Peyer's patch (tissue), 4 donors: Measurements from ENCODE around the gene ADAP1. TPM values are rescaled to one million over a fixed set of nuclear protein-coding genes. Genes with fewer than 3 reads are reported as not detected.
A peak's percentile ranks its signal among the peaks of the same experiment; 100 is the strongest.
"Not testable (repeated sequence)": the region's sequence is repeated elsewhere in the genome, so short reads cannot be mapped to it uniquely, and the experiment has no call there.

ENCODE experiments used
- DNase-seq, 3 donors: peaks; one replicate each; pipeline ENCODE4 v3.0.0-alpha.2; 2017 to 2019
- H3K27ac ChIP-seq, 4 donors: fragments of 200-600 bp; sonication (generic); one replicate each; pipeline ENCODE4 v1.5.1; 2016 to 2019
- H3K27me3 ChIP-seq, 2 donors: fragments of 200-600 bp; sonication (generic); one replicate each; pipeline ENCODE4 v1.5.1; 2019
- H3K36me3 ChIP-seq, 3 donors: fragments of 200-600 bp; sonication (generic); one replicate each; pipeline ENCODE4 v1.5.1; 2016 to 2019
- H3K4me1 ChIP-seq, 4 donors: fragments of 200-600 bp; sonication (generic); one replicate each; pipeline ENCODE4 v1.5.1; 2016 to 2019
- H3K4me3 ChIP-seq, 4 donors: fragments of 200-600 bp; sonication (generic); 1 replicate in 3 of 4; 2 replicates in 1 of 4; pipeline ENCODE4 v1.5.1; 2016 to 2019; ENCODE audit warnings: mild to moderate bottlenecking in 1 of 4
- H3K9me3 ChIP-seq, 4 donors: fragments of 200-600 bp; sonication (generic); one replicate each; pipeline ENCODE4 v1.5.1; 2016 to 2019; ENCODE audit warnings: mild to moderate bottlenecking in 1 of 4
- CTCF ChIP-seq, 6 experiments: fragments of 450-650 bp in 4 of 6; fragments of 200-600 bp in 2 of 6; sonication (generic) in 1 of 6; IDR thresholded peaks; one replicate each; pipeline ENCODE4 v1.5.1; 2017 to 2019; ENCODE audit warnings: antibody characterized with exemption in 6 of 6, mild to moderate bottlenecking in 3 of 6, moderate library complexity in 1 of 6
- POLR2A ChIP-seq, 2 donors: fragments of 450-650 bp; IDR thresholded peaks; one replicate each; pipeline ENCODE4 v1.5.1; 2017; ENCODE audit warnings: antibody characterized with exemption in 2 of 2, mild to moderate bottlenecking in 2 of 2, moderate library complexity in 2 of 2
- total RNA-seq, 4 donors: library from RNA; depleted of rRNA; stranded (reverse); fragments of >200 nt; gene quantifications; one replicate each; pipeline ENCODE4 v1.1.0, GENCODE V29; 2016

ADAP1 gene
- total RNA-seq, 4 donors from 2014 or later: 102 to 146 (median 133) TPM

DNA sequence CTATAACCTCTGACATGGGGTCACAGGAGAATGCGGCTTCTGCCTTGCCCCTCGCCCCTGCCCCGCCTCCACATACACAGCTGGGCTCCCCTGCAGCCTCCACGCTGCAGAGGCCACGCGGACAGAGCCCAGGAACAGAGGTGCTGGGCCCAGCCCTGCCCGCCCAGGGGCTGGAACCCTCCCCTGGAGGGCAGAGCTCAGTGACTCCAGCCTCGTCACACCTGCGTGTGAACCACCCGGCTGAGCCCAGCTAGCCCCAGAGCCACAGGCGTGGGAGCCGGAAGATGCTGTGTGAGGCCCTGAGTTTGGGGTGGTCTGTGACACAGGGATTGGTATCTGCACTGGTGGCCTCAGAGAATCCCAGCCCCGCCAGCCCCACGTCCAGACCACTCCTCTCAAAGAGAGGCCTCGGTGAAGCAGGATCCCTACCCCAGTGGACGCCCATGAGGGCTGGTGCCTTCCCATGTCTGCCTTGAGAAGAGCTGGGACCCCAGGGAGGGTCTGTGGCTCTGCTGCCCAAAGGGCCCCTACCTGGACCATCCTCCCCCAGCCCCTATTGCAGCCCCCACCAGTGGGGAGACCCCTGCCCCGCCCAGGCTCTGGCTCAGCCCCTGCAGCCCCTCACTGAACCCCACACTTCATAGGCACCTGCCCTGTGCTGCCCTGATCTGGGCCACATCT lies 8.1 kb upstream of the ADAP1 start:
- TF ChIP-seq CTCF (IDR thresholded peaks at IDR 0.05) (no peak), POLR2A (IDR thresholded peaks at IDR 0.05) (no peak)
- peak in 1 of 3 donors; percentile 45 for DNase-seq
- H3K27me3 ChIP-seq: no peaks in the 10 kb centered on the region
- peaks cover 0 to 27% (median 15%) of the 10 kb centered on the region in 4 donors for H3K4me1 ChIP-seq
- no peak overlapping the region for H3K27ac ChIP-seq
- H3K9me3 ChIP-seq: no peaks in the 10 kb centered on the region
- H3K36me3 ChIP-seq: peaks cover 0 to 11% (median 0%) of the 10 kb centered on the region in 3 donors
- H3K4me3 ChIP-seq: no peak overlapping the region

DNA sequence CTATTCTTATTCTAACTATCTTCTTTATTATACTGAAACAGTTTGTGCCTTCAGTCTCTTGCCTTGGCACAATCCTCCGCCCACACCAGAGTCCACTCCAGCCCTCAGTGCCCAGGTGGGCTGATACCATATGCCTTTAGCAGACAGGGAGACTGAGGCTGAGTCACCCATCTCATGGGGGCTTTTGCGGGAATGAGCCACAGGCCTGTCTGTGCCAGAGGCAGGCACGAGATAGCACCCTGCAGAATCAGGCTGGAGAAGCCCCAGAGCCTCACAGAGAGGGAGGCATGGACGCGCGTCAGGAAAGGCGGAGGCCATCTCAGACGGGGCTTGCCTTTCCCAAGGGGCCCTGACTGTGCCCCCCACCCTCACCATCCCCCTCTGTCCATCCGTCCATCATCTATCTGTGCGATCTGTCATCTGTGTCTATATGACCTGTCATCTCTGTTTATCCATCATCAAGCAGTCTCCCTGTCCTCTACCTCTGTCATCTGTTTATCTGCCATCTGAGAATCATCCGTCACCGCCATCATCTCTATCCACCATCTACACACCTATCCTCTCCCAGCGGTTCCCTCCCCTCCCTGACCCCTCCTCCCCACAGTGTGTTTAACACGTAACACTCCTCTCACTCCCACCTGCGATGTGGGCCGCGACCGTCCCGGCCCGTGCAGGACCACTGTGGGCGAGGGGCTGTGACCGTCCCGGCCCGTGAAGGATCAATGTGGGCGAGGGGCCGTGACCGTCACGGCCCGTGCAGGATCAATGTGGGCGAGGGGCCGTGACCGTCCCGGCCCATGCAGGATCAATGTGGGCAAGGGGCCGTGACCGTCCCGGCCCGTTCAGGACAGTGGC lies 7.3 kb upstream of the ADAP1 start:
- H3K4me3 ChIP-seq: no peak overlapping the region
- H3K27me3 ChIP-seq: no peaks in the 10 kb centered on the region
- no peaks in the 10 kb centered on the region for H3K9me3 ChIP-seq
- H3K4me1 ChIP-seq: peaks cover 0 to 27% (median 15%) of the 10 kb centered on the region in 4 donors
- peak in 1 of 3 donors; percentile 37 for DNase-seq
- H3K27ac ChIP-seq: no peak overlapping the region
- no peak for TF ChIP-seq CTCF (IDR thresholded peaks at IDR 0.05)
- no peak for TF ChIP-seq POLR2A (IDR thresholded peaks at IDR 0.05)
- H3K36me3 ChIP-seq: peaks cover 0 to 4% (median 0%) of the 10 kb centered on the region in 3 donors

- H3K36me3 ChIP-seq, H3K27me3 ChIP-seq, H3K27ac ChIP-seq, DNase-seq, H3K4me3 ChIP-seq, H3K9me3 ChIP-seq: not testable (repeated sequence)
- H3K4me1 ChIP-seq: peaks cover 0 to 27% (median 15%) of the 10 kb centered on the region in 4 donors
These were observed 6.5 kb upstream of the ADAP1 start for GRCh38 chr7:960972-961371.

DNA sequence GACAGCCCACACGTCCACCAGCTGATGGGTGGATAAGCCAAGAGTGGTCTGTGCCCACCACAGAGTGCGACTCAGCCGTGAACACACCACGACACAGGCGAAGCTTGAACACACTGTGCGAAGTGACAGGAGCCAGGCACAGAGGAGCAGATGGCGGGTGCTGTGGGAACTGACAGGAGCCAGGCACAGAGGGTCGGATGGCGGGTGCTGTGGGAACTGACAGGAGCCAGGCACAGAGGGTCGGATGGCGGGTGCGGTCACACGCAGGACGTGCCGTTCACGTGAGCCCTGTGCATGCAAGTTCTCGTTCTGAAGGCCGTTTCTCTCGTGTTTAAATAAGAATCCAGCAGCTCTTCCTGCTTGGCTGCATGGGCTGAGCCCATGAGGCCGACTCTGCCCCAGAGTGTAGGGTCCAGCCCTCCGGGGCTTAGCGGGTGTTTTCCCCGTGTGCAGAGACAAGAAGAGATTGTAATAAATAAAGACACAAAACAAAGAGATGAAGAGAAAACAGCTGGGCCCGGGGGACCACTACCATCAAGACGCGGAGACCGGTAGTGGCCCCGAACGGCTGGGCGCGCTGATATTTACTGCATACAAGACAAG lies 5.9 kb upstream of the ADAP1 start:
- peaks cover 0 to 24% (median 15%) of the 10 kb centered on the region in 4 donors for H3K4me1 ChIP-seq
- H3K4me3 ChIP-seq: no peak overlapping the region

DNA sequence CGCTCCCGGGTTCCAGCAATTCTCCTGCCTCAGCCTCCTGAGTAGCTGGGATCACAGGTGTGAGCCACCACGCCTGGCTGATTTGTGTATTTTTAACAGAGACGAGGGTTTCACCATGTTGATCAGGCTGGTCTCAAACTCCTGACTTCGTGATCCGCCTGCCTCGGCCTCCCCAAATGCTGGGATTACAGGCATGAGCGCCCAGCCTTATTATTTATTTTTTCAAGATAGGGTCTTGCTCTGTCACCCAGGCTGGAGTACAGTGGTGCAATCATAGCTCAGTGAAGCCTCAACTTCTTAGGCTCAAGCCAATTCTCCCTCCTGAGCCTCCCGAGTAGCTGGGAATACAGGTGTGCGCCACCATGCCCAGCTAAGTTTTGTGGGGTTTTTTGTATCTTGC lies 5.3 kb upstream of the ADAP1 start:
- not testable (repeated sequence) for H3K27ac ChIP-seq, H3K27me3 ChIP-seq, H3K9me3 ChIP-seq, DNase-seq, H3K4me3 ChIP-seq, H3K36me3 ChIP-seq
- H3K4me1 ChIP-seq: peaks cover 0 to 22% (median 13%) of the 10 kb centered on the region in 4 donors

More for the DNA sequence above, 5.9 kb upstream of the ADAP1 start:
- no peaks in the 10 kb centered on the region for H3K27me3 ChIP-seq
- TF ChIP-seq CTCF (IDR thresholded peaks at IDR 0.05) (no peak), POLR2A (IDR thresholded peaks at IDR 0.05) (no peak)
- no peaks in the 10 kb centered on the region for H3K36me3 ChIP-seq
- peak in 1 of 3 donors; percentile 22 for DNase-seq
- H3K9me3 ChIP-seq: no peaks in the 10 kb centered on the region
- no peak overlapping the region for H3K27ac ChIP-seq

DNA sequence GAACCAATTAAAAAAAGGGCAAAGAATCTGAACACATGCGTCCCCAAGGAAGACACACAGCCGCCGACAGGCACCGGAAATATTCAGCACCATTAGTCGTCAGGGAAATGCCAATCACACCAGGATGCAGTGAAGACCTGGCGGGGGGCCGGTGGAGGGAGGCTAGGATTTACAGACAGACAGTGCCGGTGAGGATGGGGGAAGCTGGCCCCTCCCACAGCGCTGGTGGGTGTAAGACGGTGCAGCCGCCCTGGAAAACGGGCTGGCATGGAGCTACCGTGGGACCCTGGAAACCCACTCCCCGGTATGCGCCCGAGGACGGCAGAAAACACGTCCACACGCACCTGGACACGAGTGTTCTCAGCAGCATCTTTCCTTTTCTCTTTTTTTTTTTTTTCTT lies 4.8 kb upstream of the ADAP1 start:
- peaks cover 0 to 19% (median 11%) of the 10 kb centered on the region in 4 donors for H3K4me1 ChIP-seq

More for the DNA sequence above, 4.8 kb upstream of the ADAP1 start:
- TF ChIP-seq POLR2A (IDR thresholded peaks at IDR 0.05) (no peak), CTCF (IDR thresholded peaks at IDR 0.05) (no peak)
- H3K4me3 ChIP-seq: no peak overlapping the region
- DNase-seq: peak in 1 of 3 donors; percentile 37
- no peak overlapping the region for H3K27ac ChIP-seq
- no peaks in the 10 kb centered on the region for H3K36me3 ChIP-seq
- no peaks in the 10 kb centered on the region for H3K27me3 ChIP-seq
- H3K9me3 ChIP-seq: no peaks in the 10 kb centered on the region
